A673 (cell line): ENCODE results near the gene VPS72. TPM values are rescaled to one million over a fixed set of nuclear protein-coding genes. Genes with fewer than 3 reads are reported as not detected.

Experiments
- BruUV-seq: library from RNA; stranded (reverse); fragments of 400-500 nt; replicated peaks from 2 replicates; lab custom pipeline; 2021; lab: Mats Ljungman, UMichigan
- CTCF ChIA-PET: fragments of 300-600 bp; sonication (Branson Sonifier 250); formaldehyde crosslinking; loops from one replicate; lab custom pipeline; 2022; ENCODE audit warnings: antibody characterized with exemption; lab: Charles Lee
- POLR2A ChIA-PET: fragments of 300-600 bp; sonication (Branson Sonifier 250); formaldehyde crosslinking; loops from one replicate; lab custom pipeline; 2022; ENCODE audit warnings: antibody characterized with exemption; ENCODE audit not compliant: low non-redundant PET; lab: Charles Lee
- DNase-seq: peaks from one replicate; pipeline ENCODE4 v3.0.0-alpha.2; 2015; ENCODE audit warnings: low spot score
- H3K27ac ChIP-seq: fragments of 200-600 bp; sonication (generic); 2 replicates; pipeline ENCODE4 v1.5.1; 2016; ENCODE audit warnings: mixed run types, low read depth, mild to moderate bottlenecking, mixed read lengths, antibody characterized with exemption, low read length; ENCODE audit not compliant: poor library complexity, severe bottlenecking
- H3K27me3 ChIP-seq: fragments of 200-600 bp; sonication (generic); replicated peaks from 2 replicates; pipeline ENCODE4 v1.6.1; 2017; ENCODE audit warnings: mixed run types, low read depth, mild to moderate bottlenecking, mixed read lengths, antibody characterized with exemption, low read length; ENCODE audit not compliant: insufficient read depth, poor library complexity
- H3K36me3 ChIP-seq: fragments of 200-600 bp; sonication (generic); 2 replicates; pipeline ENCODE4 v1.6.1; 2016; ENCODE audit warnings: mixed run types, mild to moderate bottlenecking, mixed read lengths, antibody characterized with exemption, low read length; ENCODE audit not compliant: insufficient read depth, poor library complexity, severe bottlenecking
- H3K4me1 ChIP-seq: fragments of 200-600 bp; sonication (generic); 2 replicates; pipeline ENCODE4 v1.6.1; 2017; ENCODE audit warnings: mixed run types, mild to moderate bottlenecking, mixed read lengths, antibody characterized with exemption, low read length; ENCODE audit not compliant: insufficient read depth, poor library complexity, severe bottlenecking
- H3K4me3 ChIP-seq: fragments of 200-600 bp; sonication (generic); 2 replicates; pipeline ENCODE4 v1.5.1; 2016; ENCODE audit warnings: low read depth, mixed run types, mild to moderate bottlenecking, mixed read lengths, low read length; ENCODE audit not compliant: poor library complexity, severe bottlenecking
- H3K9me3 ChIP-seq: fragments of 200-600 bp; sonication (generic); 2 replicates; pipeline ENCODE4 v1.6.1; 2016; ENCODE audit warnings: mixed run types, low read depth, mild to moderate bottlenecking, mixed read lengths, antibody characterized with exemption, low read length; ENCODE audit not compliant: poor library complexity, severe bottlenecking
- CTCF ChIP-seq: fragments of 300-800, 200-600 bp; sonication (generic); conservative IDR thresholded peaks from 2 replicates; pipeline ENCODE4 v1.5.1; 2017; ENCODE audit warnings: low read depth, mild to moderate bottlenecking, antibody characterized with exemption, low read length, moderate library complexity, mixed read lengths
- EZH2 ChIP-seq: fragments of 200-600 bp; sonication (generic); IDR thresholded peaks from 2 replicates; pipeline ENCODE4 v1.6.1; 2017; ENCODE audit warnings: borderline replicate concordance, low read depth, mild to moderate bottlenecking, mixed read lengths, antibody characterized with exemption, low read length; ENCODE audit not compliant: poor library complexity, severe bottlenecking
- intact Hi-C: fragments of 100-400 bp; cut with micrococcal nuclease; formaldehyde crosslinking; loops from one replicate; pipeline ENCODE4 v1.10.0; 2022; ENCODE audit not compliant: unreplicated experiment
- total RNA-seq: library from RNA; stranded (reverse); gene quantifications from 2 replicates; pipeline ENCODE4 v1.2.3, GENCODE V29; 2021

Gene VPS72
- total RNA-seq, 1 experiment from 2014 or later: 113 TPM

DNA sequence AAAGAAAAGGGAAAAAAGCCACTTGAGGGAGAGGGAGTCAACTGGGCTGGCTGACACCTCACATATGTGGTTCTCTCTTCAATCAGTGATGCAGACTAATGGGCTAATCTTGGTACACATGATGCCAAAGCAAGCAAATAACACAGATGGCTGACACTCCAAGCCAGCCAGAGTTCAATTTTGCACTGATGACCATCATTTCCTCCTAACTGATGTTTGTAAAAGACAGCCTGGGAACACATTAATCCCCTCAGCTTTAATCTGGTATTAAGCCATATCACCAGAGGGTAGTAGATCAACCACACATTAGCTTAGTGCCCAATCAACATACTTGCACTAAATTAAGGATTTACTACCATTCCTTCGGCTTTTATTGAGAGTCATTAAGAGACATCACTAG is 2.8 kb downstream of the VPS72 start:
- ChIA-PET POLR2A (no interaction called here), CTCF (no interaction called here)
- Histone ChIP-seq H3K4me1 (peaks cover 5% of the 10 kb centered on the region), H3K27ac (no peak overlapping the region), H3K36me3 (peaks cover 34% of the 10 kb centered on the region), H3K9me3 (no peaks in the 10 kb centered on the region), H3K27me3 (no peaks in the 10 kb centered on the region), H3K4me3 (no peak overlapping the region)
- TF ChIP-seq CTCF (no peak), EZH2 (no peak)
- BruUV-seq: no TSS peak
- DNase-seq: no peak
- intact Hi-C loops: no loop called here

DNA sequence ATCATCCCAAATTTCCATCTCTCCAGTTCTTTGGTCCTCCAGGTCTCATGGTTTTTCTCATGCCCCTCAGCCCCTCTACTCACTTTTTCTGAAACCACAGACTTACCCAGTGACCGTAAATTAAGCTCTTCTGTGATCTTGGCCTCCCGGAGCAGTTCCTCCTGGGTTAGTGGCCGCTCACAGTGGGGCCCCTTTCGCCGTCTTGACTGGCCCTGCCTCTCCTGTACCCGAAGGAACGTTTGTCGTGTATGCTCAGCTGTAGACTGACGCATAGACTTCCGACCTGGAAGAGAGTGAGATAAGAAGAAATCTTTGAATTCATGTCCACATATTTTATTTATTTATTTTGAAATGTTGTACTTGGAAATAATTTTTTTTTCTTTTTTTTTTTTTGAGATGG is 5.8 kb downstream of the VPS72 start:
- Histone ChIP-seq H3K27me3 (no peaks in the 10 kb centered on the region), H3K4me1 (peaks cover 5% of the 10 kb centered on the region), H3K27ac (no peak overlapping the region), H3K36me3 (peaks cover 55% of the 10 kb centered on the region), H3K4me3 (no peak overlapping the region), H3K9me3 (no peaks in the 10 kb centered on the region)
- TF ChIP-seq CTCF (no peak), EZH2 (no peak)
- CTCF ChIA-PET: no interaction called here
- no TSS peak for BruUV-seq
- POLR2A ChIA-PET: no interaction called here
- intact Hi-C loops: no loop called here
- DNase-seq: no peak

GRCh38 chr1:151176514-151177045 is 13.4 kb downstream of the VPS72 start:
- no peak for TF ChIP-seq CTCF
- TF ChIP-seq EZH2: no peak
- POLR2A ChIA-PET: no interaction called here
- Histone ChIP-seq H3K9me3 (no peaks in the 10 kb centered on the region), H3K27me3 (no peaks in the 10 kb centered on the region), H3K36me3 (peaks cover 61% of the 10 kb centered on the region), H3K4me1 (no peaks in the 10 kb centered on the region), H3K4me3 (no peak overlapping the region), H3K27ac (no peak overlapping the region)
- DNase-seq: no peak
- intact Hi-C loops: no loop called here
- BruUV-seq: no TSS peak
- CTCF ChIA-PET: interaction anchor here (0.7 kb wide), 1 partner anchor 77 kb away, joined by 4 read pairs; no protein-coding TSS in a partner anchor
